RCC 7860 (cell line): ENCODE results near the gene MX2.
"Not testable (repeated sequence)": the region's sequence is repeated elsewhere in the genome, so short reads cannot be mapped to it uniquely, and the experiment has no call there.

Experiments
- DNase-seq: peaks from one replicate; pipeline ENCODE4 v3.0.0-alpha.2; 2015; ENCODE audit warnings: low spot score
- FAIRE-seq: peaks from 2 replicates; lab custom pipeline; 2012; peaks lifted over from hg19 to GRCh38; lab: Jason Lieb, UNC

The MX2 gene

DNA sequence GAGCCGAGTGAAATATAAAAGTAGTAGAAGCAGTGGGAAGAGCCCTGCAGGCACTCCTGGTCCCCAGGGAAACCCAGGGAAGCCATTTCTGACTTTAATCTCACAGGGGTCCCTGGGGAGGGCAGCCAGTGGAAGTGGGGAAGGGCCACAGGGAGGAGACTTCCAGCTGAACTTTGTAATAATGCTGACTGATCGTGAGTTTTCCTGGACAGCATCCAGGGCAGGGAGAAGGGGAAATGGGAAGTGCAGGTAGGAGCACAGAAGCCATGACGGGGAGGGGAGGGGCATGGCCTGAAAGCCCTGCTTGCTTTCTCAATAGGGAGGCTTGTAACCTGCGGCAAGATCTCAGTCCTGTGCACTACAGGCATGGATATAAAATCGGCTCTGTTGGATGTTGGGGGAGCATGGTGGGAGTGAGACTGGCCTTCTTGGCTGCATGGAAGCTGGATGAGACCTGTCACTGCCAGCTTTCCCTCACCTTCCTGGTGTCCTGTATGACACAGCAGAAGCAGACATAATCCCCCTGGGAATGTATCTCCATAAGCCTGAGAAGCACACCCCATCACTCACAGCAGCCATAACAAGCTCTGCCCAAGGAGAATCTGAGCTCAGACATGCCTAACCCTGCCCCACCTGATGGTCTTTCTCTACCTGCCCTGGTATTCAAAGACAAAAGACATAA is 49.1 kb downstream of the MX2 start:
- FAIRE-seq (no peak), DNase-seq (no peak)

DNA sequence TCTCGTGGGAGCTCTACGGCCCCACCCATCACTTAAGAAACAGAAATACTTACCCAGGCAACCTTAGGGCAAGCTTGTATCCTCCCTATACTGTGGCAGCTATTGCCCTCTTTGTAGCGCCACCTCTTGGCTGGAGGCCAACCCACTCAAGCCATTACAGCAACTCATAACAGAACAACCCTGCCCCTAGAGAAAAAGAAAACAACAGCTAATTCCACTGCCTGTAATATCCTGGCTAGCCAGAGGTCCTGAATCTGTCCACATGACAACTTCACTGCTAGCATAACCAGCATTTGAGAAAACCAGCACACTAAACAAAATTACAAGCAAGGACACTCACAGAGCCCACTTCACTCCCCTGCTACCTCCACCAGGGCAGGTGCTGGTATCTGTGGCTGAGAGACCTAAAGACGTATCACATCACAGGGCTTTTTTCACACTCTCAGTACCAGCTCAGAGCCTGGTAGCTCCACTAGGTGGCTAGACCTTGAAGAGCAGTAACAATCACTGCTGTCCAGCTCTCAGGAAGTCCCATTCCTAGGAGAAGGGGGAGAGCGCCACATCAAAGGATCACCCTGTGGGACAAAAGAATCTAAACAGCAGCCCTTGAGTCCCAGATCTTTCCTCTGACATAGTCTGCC is 49.7 kb downstream of the MX2 start:
- FAIRE-seq (no peak), DNase-seq (no peak)

GRCh38 chr21:41417505-41417904 is 55.7 kb downstream of the MX2 start:
- not testable (repeated sequence) for FAIRE-seq, DNase-seq

DNA sequence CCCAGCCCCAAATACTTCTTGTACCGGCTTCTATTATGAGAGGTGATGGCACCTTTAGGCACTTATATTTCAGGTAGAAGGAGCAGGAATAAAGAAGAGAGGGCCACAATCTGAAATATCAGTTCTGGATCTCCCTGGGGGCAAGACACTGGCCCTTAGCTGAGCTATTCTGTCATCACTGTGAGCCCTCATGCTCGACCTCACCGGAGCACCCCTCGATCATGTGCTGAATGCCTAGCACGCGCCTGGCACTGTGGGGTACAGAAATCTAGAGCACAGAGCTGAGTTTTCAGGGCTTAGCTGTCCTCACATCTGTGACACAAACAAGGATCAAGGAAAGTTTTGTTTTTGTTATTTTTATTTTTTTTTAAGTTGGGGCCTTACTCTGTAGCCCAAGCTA is 56.6 kb downstream of the MX2 start:
- DNase-seq (no peak), FAIRE-seq (no peak)

DNA sequence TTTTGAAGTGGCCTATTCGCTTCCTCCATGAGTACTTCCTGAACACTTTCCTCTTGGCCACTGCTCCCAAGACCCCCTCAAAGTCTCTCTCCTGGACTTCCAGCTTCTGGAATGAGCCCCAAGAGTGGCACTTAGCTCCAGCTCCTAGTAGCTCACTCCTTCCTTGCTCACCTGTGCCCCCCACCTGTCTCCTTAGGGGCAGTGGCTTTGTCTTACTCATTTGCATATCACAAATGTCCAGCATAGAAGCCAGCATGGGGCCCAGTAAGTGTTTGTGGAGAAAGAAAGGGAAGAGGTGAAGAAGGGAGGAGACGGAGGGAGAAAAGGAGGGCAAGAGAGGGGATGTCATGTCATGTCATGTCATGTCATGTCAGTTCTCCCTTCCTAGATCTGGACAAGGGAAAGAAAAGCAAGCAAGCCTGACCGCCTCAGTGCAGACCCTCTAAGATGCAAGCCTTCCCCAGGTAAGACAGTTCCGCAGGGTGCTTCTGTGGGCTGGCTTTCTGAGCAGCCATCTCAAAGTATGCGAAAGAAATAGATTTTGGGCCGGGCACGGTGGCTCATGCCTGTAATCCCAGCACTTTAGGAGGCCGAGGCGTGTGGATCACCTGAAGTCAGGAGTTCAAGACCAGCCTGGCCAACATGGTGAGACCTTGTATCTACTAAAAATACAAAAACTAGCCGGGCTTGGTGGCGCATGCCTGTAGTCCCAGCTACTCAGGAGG is 57.3 kb downstream of the MX2 start:
- FAIRE-seq: no peak
- no peak for DNase-seq

DNA sequence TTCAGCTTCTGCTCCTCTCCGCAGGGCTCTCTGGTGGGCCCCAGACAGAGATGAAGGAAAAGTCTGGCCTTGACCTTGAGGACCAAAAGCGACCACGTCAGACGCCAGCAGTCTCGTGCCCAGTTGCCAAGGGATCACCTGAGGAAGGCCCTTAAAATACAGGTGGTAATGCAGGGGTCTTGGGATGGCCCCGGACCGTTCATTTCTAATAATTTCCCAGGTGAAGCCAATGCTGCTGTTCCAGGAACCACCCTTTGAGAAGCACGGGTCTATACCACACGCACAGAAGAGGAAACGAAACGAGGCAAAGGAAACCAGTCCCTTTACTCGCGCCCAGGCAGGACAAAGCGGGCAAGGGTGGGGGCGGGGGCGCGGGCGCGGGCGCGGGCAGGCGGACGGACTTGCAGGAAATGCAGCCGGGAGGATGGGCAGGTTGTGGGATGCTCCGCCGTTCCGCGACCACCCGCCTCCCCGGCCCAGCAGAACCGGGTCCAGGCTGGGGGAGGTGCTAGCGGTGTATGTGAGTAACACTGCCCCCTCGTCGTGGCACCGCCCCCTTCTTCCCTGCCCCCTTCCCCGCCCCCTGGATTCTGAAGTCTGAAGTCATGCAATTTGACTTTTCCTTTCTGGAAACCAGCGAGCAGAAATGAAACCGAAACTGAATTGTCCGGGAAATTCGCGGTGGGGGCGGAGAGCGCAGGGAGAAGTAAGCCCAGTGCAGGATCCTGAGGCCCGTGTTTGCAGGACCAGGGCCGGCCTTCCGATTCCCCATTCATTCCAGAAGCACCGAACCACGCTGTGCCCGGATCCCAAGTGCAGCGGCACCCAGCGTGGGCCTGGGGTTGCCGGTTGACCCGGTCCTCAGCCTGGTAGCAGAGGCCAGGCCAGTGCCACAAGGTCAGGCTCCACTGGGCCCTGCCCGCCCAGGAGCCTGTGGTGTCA is 58.4 kb downstream of the MX2 start:
- DNase-seq: peak; percentile 71
- FAIRE-seq: peak; percentile 71

- not testable (repeated sequence) for DNase-seq, FAIRE-seq
Observed at GRCh38 chr21:41420998-41421397, 59.2 kb downstream of the MX2 start.

- FAIRE-seq: no peak
Observed at GRCh38 chr21:41422546-41423304, 60.9 kb downstream of the MX2 start.

GRCh38 chr21:41423305-41423636 is 61.4 kb downstream of the MX2 start:
- not testable (repeated sequence) for DNase-seq

More at GRCh38 chr21:41422546-41423304, 60.9 kb downstream of the MX2 start:
- no peak for DNase-seq

DNA sequence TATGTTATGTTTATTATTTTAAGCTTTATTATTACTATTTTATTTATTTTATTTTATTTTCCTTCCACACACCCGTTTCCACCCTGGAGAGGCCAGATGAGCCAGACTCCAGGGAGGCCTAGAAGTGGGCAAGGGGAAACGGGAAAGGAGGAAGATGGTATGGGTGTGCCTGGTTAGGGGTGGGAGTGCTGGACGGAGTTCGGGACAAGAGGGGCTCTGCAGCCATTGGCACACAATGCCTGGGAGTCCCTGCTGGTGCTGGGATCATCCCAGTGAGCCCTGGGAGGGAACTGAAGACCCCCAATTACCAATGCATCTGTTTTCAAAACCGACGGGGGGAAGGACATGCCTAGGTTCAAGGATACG is 63.7 kb downstream of the MX2 start:
- no peak for FAIRE-seq
- DNase-seq: no peak

More at GRCh38 chr21:41423305-41423636, 61.4 kb downstream of the MX2 start:
- not testable (repeated sequence) for FAIRE-seq

DNA sequence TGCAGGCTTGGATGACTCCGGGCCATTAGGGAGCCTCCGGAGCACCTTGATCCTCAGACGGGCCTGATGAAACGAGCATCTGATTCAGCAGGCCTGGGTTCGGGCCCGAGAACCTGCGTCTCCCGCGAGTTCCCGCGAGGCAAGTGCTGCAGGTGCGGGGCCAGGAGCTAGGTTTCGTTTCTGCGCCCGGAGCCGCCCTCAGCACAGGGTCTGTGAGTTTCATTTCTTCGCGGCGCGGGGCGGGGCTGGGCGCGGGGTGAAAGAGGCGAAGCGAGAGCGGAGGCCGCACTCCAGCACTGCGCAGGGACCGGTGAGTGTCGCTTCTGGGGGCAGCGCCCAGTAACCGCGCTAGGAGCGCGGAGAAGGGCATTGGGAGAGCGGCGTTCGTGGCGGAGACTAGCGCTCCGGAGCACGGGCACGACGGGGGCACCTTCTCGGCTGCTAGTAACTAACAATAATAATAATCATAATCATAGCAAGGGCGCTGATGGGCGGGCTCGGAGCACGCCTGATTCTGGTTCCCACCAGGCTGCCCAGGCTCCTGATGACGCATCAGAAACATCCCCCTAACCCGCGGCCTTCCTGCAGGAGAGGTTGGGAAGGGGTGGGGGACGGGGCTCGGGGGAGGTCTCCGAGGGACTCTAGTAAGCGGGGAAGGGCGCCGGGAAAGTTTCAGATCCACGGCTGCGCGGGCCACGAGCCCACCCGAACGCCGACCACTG is 64.3 kb downstream of the MX2 start, which contains the start of gene MX1:
Gene MX1, plus strand, starts transcription at position 286 of the 722 bp plus-strand sequence. CDS start 5,832 bp downstream, outside the sequence.
- DNase-seq: no peak
- FAIRE-seq: no peak

DNA sequence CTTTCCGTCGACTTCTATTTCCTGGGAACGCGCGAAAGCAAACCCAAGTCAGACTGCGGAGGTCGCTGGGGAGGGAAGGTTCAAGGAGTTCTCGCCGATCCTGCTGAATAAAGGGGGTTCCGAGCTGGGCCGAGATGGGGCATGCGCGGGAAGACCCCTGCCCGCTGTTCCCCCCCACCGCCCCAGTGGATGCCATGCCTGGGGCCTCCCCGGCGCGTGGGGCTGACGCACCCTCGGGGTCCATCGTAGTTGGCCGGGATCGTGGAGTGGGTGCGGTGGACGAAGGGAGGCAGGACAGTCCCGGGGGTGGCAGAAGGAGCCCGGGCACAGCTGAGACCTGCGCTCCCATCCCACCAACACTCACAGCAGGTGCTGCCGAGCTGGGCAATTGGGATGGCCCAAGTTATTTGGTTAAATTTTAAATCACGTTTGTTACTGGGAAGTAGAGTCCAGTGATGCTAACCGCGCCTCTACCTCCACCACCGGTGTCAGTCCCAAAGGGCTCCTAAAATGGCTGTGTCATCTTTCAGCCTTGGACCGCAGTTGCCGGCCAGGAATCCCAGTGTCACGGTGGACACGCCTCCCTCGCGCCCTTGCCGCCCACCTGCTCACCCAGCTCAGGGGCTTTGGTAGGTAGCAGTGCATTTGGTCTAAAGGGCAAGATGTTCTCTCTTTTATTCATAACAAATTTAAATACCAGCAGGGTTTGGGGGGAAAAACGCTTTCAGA is 65.0 kb downstream of the MX2 start:
- DNase-seq (no peak), FAIRE-seq (no peak)

- DNase-seq (no peak), FAIRE-seq (no peak)
Observed at GRCh38 chr21:41427556-41427955, 65.7 kb downstream of the MX2 start.

GRCh38 chr21:41428311-41428710 is 66.5 kb downstream of the MX2 start:
- no peak for FAIRE-seq
- DNase-seq: no peak

- DNase-seq: no peak
- FAIRE-seq: no peak
Observed at GRCh38 chr21:41428847-41429246, 67.0 kb downstream of the MX2 start.

- no peak for DNase-seq
- FAIRE-seq: no peak
Observed at GRCh38 chr21:41429305-41429704, 67.5 kb downstream of the MX2 start.

- FAIRE-seq: no peak
- no peak for DNase-seq
Observed at GRCh38 chr21:41429925-41430491, 68.2 kb downstream of the MX2 start.

- FAIRE-seq: no peak
- DNase-seq: no peak
Observed at GRCh38 chr21:41431788-41432548, 70.1 kb downstream of the MX2 start.
